Measurements from ENCODE around the gene ELN.

Gene ELN

DNA sequence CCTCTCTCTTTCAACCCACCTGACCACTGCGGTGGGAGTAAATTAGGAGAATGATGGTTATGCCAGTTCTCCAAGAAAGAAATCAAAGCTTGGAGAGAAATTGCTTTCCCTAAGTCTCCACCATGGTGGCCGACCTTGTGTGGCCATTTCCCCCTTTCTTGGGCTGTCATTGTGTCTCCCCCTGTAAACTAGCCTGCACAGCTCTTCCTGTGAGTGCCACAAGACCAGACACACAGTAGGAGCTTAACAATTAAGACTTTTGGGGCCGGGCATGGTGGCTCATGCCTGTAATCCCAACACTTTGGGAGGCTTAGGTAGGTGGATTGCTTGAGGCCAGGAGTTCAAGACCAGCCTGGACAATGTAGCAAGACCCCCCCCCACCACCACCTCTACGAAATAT is 36.7 kb downstream of the ELN start:
- no peak for DNase-seq

DNA sequence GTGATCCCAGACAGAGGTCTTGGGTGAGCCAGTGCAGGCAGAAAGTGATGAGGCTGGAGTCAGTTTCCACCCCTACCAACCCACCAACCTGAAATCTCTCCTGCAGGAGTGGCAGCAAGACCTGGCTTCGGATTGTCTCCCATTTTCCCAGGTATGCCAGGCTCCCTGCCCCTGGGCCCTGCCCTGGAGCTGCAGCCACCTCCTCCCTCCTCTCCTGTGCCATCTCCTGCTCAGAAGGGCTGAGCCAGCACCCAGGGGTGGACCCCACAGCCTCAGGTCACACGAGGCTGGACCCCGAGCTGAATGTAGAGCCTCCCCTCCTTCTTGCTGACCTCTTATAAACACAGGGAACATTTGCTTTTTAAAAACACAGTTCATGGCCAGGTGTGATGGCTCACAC is 38.7 kb downstream of the ELN start:
- no peak for DNase-seq

DNA sequence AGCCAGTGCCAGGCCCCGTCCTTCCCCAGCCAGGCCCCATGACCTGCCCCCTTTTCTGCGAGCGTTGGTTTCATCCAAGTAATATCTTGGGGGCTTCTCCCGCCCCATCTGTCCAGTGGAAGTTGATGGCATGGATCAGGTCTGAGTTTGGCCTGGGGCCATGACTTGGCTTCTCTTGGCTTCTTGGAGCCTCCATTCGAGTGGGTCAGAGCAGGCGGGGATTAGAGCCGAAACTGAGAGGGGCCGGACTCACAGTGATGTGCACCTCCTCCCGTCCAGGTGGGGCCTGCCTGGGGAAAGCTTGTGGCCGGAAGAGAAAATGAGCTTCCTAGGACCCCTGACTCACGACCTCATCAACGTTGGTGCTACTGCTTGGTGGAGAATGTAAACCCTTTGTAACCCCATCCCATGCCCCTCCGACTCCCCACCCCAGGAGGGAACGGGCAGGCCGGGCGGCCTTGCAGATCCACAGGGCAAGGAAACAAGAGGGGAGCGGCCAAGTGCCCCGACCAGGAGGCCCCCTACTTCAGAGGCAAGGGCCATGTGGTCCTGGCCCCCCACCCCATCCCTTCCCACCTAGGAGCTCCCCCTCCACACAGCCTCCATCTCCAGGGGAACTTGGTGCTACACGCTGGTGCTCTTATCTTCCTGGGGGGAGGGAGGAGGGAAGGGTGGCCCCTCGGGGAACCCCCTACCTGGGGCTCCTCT is 40.6 kb downstream of the ELN start:
- no peak for DNase-seq

DNA sequence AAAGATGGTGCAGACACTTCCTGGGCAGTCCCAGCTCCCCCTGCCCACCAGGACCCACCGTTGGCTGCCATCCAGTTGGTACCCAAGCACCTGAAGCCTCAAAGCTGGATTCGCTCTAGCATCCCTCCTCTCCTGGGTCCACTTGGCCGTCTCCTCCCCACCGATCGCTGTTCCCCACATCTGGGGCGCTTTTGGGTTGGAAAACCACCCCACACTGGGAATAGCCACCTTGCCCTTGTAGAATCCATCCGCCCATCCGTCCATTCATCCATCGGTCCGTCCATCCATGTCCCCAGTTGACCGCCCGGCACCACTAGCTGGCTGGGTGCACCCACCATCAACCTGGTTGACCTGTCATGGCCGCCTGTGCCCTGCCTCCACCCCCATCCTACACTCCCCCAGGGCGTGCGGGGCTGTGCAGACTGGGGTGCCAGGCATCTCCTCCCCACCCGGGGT is 41.1 kb downstream of the ELN start:
- no peak for DNase-seq

DNA sequence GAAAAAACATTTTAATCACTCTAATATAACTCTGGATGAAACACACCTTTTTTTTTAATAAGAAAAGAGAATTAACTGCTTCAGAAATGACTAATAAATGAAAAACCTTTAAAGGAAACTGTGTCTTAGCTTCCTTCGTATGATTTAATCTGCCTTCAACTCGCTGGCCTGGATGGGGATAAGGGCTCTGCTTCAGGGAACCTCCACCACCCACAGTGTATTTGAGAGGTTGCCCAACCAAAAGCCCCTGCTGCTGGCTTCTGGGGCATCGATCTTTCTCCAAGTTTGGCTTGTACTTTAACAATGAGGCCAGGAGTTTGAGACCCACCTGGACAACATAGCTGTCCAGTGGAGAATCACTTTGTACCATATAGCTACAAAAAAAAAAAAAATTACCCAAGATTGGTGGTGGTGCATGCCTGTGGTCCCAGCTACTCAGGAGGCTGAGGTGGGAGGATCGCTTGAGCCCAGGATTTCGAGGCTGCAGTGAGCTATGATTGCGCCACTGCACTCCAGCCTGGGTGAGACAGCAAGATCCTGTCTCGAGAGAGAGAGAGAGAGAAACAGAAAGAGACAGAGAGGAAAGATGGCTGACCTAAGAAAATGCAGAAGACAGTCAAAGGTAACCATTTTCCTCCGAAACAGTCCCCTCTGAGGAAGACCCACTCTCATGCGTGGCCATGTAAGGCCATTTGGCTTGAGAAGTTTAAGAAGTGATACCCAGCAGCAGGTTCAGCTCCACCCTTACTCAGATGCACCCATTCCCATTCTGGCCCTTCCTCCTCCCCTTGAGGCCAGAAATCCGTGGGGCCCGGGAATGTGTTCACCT is 42.0 kb downstream of the ELN start:
- no peak for DNase-seq

DNA sequence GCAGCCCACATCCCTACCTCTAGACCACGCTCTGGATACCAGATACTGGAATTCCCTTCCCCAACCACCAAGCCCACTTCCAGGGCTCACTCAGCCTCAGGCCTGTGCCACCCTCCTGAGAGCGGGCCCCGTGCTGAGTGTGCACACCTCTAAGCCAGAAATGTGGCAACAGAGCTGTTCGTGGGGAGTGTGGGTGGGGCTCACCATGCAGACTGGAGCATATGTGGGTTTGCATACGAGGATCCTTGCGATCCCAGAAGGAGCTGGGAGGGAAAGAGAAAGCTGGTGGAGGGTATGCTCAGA is 42.6 kb downstream of the ELN start:
- no peak for DNase-seq

DNA sequence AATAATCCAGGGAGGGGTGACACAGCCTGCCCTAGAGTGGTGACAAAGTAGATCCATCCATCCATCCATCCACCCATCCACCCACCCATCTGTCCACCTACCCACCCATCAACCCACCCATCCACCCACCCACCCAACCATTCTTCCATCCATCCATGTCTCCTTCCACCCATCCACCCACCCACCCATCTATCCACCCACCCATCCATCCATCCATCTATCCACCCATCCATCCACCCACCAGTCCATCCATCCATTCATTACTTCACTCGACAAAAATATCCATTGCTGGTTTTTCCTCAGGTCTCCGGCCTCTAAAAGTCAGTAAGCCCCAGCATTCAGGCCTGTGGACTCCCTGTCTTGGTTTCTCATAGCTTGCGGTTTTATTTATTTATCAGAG is 43.1 kb downstream of the ELN start:
- no peak for DNase-seq

DNA sequence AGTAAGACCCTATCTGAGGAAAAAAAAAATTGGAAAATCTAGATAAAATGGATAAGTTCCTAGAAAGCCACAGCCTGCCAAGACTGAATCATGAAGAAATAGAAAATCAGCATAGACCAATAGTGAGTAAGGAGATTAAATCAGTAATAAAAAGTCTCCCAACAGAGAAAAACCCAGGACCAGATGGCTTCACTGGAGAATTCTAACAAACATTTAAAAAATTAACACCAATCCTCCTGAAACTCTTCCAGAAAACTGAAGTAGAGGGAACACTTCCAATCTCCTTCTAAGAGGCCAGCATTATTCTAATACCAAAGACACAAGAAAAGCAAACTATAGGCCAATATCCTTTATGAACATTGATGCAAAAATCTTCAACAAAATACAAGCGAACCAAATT is 46.8 kb downstream of the ELN start:
- no peak for DNase-seq

DNA sequence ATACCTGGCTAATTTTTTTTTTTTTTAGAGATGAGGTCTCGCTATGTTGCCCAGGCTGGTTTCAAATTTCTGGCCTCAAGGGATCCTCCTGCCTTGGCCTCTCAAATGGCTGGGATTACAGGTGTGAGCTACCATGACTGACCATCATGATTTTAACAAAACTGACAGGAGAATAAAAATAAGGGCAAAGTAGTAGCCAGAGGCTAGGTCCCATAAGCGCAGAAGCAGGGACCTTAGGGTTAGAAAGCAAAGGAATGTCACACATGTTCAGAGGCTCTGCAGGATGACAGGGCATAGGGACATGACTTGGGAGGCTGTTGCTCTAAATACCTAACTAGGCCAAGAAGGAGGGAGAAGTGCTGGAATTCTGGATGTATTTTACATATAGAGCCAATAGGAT is 50.5 kb downstream of the ELN start:
- no peak for DNase-seq

DNA sequence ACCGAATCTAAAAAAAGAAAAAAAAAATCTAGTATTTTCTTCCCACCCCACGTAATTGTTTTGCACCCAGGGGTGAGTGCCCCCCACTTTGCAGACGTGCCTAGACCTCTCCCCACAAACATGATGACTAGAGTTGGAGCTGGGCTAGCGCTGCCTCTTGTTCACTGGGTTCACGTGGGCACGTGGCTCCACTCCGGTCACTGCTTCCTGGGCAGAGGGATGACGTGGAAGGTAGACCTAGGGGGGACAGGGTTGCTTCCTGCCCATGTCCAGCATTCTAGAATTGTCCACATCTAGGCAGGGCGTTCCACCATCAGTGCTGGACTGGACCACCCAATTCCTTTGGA is 54.8 kb downstream of the ELN start:
- no peak for DNase-seq

DNA sequence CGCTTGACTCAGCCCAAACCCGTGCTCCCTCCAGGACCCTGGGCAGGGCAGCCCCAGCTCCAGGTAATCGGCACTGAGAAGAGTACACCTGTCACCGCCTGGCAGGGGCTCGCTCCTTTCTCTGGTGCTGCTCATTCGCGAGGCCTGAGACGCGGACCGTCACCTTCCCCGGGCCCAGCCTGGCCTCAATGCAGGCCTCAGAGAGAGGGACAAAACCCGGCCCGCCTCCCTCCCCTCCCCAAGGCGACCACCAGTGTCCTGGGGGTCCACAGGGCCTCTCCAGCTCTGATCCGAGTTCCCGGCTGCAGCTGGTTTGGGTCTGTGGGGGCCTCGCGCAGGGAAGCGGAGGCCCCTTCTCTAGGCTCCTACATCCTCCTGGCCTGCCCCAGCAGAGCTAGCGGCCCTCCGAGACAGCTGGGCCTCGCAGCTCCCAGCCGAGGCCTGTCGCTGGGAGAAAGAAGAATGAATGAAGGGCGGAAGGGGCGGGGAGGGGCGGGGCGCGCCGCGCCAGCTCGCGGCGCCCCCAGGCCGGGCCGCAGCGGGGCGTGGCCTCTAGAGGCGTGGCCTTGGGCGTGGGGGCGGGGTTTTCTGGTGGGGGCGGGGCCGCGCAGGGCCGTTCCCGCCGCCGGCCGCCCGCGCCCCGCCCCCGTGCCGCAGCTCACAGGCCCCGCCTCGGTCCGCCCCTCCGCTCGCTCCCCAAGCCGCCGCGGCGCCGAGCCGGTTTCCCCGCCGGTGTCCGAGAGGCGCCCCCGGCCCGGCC is 55.3 kb downstream of the ELN start, which contains the start of gene LIMK1:
Gene LIMK1 (plus strand): TSS at position 688 of the 760 bp plus-strand sequence. CDS start 187 bp downstream, outside the sequence.
- DNase-seq, result peak; percentile 69

DNA sequence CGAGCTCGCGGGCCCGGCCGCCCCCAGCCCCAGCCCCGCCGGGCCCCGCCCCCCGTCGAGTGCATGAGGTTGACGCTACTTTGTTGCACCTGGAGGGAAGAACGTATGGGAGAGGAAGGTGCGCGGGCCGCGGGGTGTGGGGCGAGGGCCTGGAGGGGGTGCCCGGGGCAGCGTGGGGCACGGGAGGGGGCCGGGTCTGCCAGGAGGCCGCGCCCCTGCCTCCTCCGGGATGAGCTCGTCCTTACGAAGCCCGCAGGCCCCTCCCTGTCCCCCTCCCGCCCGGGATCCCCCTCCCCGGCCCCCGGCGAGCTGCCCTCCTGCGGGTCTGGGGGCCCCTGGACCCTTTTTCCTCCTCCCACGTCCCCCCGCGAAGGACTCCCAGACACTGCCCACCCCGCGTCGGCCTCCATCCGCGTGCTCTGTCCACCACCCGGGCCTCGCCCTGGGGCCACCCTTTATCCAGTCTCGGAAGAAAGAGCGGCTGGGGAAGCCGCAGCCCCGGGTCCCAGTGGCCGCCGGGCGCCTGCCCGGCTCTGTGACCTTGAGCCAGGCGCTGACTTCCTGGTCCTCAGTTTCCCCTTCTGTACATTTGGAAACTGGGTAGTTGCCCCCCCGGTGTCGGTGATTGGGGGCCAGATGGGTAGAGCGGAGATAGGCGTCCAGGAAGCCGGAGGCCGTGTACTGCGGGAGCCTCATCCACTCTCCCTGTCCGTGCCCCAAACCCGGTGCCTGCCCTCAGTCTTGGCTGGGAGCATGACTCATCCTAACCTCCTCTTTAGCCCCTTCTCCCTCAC is 56.2 kb downstream of the ELN start:
- DNase-seq, result no peak

DNA sequence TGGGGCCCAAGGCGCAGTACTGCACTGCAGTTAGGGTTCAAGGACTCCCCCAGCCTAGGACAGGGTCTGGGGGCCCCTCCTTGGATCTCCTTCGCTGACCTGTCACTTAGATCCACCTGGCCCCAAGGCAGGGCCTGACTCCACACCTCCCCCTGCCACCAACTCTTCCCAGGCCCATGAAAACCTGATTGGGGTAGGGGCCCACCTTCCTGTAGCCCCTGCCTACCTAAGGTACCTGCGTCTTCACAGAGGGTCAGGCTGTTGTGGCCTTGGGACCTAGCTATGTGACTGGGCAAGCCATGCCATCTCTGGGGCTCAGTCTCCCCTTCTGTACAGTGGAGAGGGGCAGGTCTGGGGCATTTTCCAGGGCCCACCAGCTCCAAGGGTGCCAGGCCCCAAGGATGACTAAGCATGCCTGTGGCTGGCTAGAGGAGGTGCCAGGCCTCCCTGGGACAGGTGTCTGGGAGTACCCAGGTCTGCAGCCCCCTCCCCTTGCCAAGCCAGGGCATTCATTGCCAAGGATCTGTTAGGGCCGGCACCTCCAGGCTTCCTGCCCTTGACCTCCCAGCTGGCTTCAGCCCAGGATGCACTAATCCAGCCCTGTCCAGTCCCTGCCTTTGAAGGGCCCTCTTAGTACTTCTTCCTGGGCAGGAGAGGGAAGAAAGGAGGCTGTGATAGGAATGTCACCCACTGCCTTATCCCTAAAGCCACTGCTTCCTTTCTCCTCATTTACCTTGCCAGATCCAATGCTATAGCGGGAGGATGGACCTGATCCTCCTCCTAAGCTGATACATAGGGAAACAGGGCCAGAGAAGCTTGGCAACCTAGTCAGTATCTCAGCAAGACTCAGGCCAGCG is 57.0 kb downstream of the ELN start:
- DNase-seq, result no peak

DNA sequence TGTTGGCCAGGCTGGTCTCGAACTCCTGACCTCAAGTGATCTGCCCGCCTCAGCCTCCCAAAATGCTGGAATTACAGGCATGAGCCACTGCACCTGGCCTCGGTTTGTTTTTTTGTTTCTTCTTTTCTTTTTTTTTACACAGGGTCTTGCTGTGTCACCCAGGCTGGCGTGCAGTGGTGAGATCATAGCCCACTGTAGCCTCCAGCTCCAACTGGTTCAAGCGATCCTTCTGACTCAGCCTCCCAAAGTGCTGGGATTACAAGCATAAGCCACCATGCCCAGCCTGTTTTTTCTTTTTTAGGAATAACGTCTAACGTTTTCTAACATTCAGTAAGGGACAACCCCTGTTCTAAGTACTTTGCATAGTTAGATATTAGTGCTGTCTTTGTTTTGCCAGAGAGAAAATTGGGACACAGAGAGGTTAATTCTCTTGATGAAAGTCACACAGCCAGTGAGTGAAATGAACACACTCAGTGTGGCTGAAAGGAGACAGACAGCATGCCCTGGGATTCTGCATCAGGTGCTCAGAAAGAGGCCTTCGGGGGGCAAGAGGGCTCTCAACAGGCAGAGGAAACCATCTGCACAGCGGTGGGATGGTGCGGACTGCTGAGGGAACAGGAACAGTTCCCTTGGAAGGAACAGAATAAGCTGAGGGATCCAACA is 59.9 kb downstream of the ELN start:
- no peak for DNase-seq

DNA sequence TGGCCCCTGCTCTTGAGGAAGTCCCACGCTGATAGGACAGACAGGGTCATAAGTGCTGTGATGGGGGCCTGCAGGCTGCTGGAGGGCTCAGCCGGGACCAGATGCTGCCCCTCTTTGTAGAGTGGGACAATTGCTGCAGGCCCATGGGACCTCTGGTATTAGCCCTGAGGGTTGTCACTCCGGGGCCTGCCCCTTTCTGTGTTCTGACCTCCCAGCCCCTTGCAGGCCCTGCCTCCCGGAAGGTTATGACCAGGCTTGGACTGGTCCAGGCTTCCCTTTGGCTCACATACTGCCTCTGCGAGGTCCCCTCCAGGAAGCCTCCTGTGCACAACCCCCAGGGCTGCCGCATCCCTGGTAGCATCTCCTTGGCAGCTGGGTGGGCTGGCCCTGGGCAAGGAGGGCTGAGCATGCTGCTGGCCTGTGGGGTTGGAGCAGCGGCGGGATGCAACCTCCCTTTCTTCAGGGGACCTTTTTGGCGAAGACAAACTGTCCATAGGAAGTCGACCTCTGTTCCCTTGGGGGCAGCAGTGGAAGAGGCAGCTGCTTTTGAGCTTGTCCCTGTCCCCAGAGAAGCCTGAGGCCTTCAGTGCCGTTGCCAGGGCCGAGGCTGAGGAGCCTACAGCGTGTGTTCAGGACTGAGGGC is 64.5 kb downstream of the ELN start:
- DNase-seq, result no peak

DNA sequence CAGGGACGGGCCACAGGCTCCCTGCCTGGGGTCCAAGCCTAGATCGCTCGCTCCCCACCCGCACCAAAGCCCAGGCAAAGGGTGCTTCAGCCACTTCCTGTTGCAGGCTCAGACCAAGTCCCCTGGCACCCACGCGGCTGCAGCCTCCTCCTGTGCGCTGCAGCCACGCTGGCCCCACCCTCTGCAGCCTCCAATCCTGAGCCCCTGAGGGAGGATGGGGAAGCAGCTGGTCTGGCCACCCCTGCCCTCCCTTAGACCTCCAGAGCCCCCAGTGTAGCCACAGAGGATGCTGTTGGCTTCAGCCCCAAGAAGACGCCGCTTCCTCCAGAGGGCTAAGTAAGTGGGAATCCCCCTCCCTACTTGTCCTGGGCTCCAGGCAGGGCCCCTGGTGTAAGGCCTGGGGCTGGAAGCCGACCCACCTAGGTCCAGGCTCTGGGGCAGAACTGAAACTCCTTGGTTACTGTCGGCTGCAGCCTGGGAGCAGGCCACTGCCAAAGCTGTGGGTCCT is 65.0 kb downstream of the ELN start:
- DNase-seq, result no peak

DNA sequence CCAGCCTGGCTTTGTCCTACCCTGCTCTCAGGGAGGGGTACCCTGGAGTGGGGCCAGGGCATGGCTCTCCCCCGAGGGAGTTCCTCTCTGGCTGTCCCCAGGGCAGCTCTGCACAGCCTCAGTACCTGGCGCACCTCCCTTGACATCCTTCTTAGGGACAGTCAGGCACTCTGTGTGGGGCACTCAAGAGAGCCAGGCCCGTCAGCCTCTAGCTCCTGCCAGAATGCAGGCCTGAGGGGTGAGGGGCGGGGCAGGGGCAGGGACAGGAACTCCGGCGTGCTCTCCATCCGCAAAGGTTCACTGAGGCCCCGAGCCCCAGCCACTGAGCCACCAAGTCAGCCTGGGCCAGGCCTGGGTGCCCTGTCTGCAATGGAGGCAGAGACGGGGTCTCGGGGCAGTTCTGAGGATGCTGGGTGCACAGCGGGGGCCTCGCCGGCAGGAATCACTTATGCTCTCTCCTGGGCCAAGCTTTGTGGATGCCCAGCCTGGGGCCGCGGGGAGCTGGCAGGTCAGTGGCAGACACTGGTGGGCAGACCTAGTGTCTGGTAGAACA is 65.8 kb downstream of the ELN start:
- DNase-seq, result no peak

DNA sequence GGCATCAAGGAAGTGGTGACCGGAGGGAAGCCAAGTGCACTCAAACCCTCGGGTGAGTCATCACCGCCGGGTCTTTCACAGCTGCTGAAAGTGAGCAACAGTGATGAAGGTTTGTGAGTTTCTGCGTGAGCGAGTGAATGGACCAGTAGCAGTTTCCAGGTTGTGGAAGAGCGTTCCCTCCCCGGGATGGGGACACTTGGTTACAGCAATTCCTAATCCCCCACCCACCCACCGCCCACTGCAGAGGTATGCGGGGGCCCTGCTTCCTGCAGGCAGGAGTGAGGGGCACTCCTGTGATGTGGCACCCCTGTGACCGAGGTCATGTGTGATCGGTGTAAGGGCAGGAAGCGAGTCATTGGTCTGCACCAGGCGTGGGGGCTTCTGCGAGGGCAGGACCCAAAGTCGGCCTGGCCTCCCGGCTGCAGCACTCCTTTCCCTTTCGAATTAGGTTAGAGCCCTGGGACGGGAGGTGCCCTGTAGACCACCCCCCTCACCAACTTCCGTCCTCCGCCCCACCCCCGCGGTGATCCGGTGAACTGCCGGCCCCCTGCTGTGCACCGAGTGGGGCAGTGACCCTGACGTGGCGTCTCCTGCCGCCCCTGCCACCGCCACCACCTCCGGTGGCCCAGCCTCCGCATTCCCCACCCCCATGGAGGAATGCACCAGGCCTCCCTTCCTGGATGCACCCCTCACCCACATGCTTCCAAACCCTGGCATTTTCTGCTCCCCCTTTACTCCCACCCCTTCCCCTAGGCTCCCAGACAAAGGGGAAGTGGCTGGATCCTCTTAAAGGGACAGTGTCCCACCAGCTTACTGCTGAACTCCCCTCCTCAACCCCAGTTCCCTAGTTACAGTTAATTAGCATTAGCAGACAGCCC is 66.5 kb downstream of the ELN start:
- peak; percentile 10 for DNase-seq

DNA sequence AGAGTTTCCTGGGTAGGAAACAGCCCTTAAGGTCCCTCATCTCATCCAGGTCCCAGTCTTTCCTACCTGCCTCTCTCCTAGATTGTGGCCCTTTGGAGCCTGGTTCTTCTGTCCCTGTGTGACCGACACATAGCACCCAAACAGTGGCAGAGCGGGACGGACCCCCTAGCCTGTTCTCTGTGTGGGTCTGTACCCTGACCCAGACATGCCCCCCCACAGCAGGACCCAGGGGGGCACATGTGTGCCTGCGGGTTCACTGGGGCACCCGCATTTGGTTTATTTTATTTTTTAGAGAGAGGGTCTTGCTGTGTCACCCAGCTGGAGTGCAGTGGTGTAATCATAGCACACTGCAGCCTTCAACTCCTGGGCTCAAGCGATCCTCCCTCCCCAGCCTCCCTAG is 67.2 kb downstream of the ELN start:
- DNase-seq, result no peak
